Memory B cell (primary cell): Measurements from ENCODE around the gene PRPF8.

Experiments
- ATAC-seq: fragments of 150-1000 bp; cut with Tn5 transposase; 2 replicates; pipeline ENCODE4 v1.10.0; 2021; ENCODE audit warnings: low read depth, mild to moderate bottlenecking, moderate library complexity
- DNase-seq, 2 donors: peaks; one replicate each; pipeline ENCODE4 v3.0.0; 2022; ENCODE audit warnings: low spot score in 2 of 2
- H3K27ac Mint-ChIP-seq: one replicate; pipeline ENCODE4 v1.8.0; 2022; ENCODE audit warnings: mild to moderate bottlenecking, moderate library complexity, mixed read lengths
- H3K27me3 Mint-ChIP-seq: one replicate; pipeline ENCODE4 v1.8.0; 2022; ENCODE audit warnings: mixed read lengths
- H3K36me3 Mint-ChIP-seq: one replicate; pipeline ENCODE4 v1.8.0; 2022; ENCODE audit warnings: mild to moderate bottlenecking, mixed read lengths
- H3K4me1 Mint-ChIP-seq: one replicate; pipeline ENCODE4 v1.8.0; 2022; ENCODE audit warnings: mixed read lengths
- H3K4me3 Mint-ChIP-seq: one replicate; pipeline ENCODE4 v1.8.0; 2022; ENCODE audit warnings: mild to moderate bottlenecking, moderate library complexity, mixed read lengths
- H3K9me3 Mint-ChIP-seq: one replicate; pipeline ENCODE4 v1.8.0; 2022; ENCODE audit warnings: mixed read lengths

Gene PRPF8

DNA sequence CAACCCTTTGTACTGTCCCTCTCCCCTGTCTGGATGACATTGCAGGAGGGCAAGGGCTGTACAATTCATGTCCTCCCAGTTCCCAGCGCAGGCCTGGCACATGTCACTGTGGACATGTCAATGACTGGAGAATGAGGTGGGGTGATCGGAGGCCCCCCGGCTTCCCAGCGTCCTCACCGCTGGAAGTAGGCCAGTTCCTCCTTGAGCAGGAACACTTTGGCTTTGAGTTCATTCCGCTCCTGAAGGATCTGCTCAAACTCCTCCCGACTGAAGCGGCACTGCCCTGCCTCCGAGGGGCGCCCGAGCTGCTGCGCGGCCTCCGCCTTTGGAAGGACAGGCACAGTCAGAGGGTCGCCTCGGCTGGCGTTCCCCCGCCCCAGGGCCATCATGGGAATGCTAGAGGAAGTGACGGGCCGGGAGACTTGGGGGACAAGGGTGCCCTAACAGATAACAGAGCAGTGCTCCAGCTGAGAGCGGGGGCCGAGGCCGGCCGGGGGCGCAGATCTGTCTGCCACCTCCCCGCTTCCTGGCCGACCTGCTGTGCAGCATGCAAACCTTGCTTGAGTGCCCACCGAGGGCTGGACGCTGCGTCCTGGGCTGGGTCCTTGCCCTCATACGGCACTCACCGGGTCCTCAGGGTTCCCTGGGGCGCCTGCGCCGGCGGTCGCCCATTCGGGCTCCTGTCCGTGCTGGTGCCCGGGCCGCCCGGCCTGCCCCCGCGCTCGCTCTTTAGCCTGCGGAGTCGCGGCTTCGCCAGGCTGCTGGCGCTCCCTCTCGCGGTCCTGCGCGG, 36.3 kb downstream of the PRPF8 start:
- ATAC-seq (peak; percentile 1), DNase-seq (no peak)
- peaks cover 28% of the 10 kb centered on the region for H3K4me1 Mint-ChIP-seq
- peak overlapping the region; percentile 80 for H3K4me3 Mint-ChIP-seq
- peak overlapping the region; percentile 20 for H3K27ac Mint-ChIP-seq
- no peaks in the 10 kb centered on the region for H3K27me3 Mint-ChIP-seq
- H3K36me3 Mint-ChIP-seq: peaks cover 10% of the 10 kb centered on the region
- no peaks in the 10 kb centered on the region for H3K9me3 Mint-ChIP-seq

DNA sequence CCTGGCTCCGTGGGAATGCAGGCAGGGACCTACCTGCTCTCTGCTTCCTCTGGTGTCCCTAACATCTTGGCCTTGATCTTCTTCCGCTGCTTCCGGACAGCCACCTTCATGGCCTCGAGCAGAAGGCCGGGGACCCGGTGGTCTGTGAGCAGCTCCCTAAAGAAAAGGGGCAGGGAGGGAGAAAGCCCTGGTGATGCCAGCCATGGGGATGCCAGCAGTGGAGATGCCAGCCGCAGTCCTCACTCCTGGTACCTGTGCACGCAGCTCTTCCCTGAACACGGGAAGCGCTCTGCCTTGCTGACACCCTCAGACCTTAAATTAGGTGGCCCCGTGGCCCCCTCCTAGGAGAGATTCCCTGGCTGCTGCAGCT, 36.9 kb downstream of the PRPF8 start:
- H3K4me1 Mint-ChIP-seq: peaks cover 28% of the 10 kb centered on the region
- H3K27ac Mint-ChIP-seq: no peak overlapping the region
- peak overlapping the region; percentile 80 for H3K4me3 Mint-ChIP-seq
- peaks cover 5% of the 10 kb centered on the region for H3K36me3 Mint-ChIP-seq
- ATAC-seq: no peak
- H3K27me3 Mint-ChIP-seq: no peaks in the 10 kb centered on the region
- H3K9me3 Mint-ChIP-seq: no peaks in the 10 kb centered on the region
- DNase-seq: no peak

DNA sequence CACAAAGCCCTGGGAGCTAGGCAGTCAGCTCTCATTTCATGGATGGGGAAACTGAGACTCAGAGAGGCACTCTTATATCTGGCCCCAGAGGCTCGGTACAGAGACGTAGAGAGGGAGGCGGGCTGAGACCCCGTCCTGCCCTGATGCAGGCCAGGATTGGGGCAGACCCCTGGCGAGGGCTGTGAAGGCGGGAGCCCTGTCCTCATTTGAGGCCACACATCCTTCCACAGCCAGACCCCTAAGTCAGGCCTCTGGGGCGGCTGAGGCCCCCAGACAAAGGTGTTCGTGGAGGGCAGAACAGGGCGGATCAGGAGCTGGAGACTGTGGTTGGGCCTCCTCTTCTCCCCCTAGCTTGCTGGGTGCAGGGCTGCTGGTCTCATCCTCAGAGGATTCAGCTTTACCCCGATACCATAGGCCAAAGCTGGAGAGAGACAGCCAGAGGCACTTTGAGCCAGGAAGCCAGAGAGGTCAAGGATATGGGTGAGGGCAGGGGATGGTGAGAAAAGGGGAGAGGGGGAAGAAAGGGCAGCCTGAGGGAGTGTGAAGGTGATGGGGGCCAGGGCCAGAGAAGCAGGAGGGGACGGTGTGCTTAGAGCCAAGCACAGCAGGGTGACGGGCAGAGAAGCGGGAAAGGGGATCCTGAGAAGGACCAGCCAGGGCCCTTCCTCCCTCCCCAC, 38.3 kb downstream of the PRPF8 start:
- DNase-seq (no peak), ATAC-seq (no peak)
- Mint-ChIP-seq H3K27ac (peak overlapping the region; percentile 69), H3K36me3 (peaks cover 2% of the 10 kb centered on the region), H3K27me3 (no peaks in the 10 kb centered on the region), H3K4me1 (peaks cover 28% of the 10 kb centered on the region), H3K9me3 (no peaks in the 10 kb centered on the region), H3K4me3 (no peak overlapping the region)

DNA sequence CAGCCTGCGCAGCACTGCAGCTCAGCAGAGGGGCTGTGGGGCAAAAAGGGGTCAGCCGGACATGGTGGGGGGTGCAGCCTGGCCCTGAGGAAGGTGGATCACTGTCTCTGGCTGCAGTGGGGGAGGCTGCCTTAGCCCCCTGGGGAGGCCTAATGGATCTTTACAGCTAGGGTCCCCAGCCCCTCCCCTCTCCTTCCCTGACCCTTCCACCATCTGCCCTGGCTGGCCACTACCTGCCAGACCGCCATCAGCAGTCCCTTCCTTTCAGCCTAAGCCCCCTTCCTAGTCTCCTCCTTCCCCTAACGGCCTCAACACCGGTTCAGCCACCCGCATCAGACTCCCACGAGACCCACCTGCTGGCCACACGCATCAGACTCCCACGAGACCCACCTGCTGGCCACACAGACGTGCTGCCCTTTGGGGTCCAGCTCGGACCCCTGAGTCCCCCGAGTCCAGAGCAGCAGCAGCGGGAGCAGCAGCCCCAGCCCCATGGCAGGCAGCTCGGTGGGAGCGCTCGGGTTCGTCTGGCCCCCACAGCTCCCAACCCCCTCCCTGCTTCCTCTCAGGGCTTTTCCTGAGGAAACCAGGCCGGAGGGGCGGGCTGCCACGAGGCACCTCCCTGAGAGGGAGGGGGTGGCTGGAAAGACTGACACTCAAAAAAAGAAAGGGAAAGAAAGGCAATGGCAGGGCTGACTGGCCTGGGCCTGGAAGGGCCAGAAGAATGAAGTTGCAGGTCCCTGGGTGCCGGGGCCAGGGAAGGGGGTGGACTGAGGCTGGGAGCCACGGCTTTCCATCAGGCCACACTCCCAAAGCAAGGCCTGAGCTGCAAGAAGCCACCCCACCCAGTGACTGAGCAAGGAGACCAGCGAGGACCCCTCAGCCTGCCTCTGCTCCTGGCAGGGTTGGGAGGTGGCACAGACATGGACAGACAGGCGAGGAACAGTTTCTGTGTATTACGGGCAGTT, 39.2 kb downstream of the PRPF8 start, which contains the start of gene SCARF1:
Gene SCARF1, minus strand, starts transcription at position 526 of the 965 bp plus-strand sequence. Its CDS starts 35 bp downstream, at position 491.
- ATAC-seq: no peak
- Mint-ChIP-seq H3K27ac (peak within 1 kb of the TSS; percentile 69), H3K27me3 (no peaks in the 10 kb centered on the region)

DNA sequence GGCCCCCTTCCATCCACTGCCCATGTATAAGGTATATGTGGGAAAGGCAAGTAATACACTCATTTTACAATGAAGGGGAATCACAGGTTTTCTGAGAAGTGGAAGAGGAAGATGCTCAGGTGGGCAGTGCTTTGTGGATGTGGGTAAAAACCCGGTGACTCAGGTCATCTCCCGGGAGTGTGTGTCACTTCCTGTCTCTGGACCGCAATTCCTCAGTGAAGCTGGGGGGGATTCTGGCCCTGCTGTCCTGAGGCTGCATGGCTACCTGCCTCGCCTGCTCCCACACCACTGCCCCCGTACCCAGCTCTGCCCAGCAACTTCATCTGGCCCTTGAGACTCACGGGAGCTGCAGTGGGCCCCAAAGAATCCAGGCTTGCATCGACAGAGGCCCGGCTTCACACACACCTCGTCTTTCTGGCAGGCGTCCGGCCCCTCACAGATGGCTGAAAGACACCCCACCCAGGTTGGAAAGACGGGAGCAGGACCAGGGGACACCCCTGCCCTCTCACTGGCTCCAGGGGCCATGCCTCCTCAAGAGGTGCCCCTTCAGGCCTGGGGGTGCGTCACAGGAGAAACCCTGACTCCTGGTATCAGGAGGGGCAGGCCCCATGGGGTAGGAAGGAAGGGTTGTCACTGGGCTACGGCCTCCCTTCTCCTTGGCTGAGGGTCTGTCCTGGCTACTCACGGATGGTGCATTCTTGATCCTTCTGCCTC, 40.0 kb downstream of the PRPF8 start:
- H3K36me3 Mint-ChIP-seq: no peaks in the 10 kb centered on the region
- H3K27ac Mint-ChIP-seq: peak overlapping the region; percentile 69
- ATAC-seq: peak; percentile 34
- DNase-seq: peak in 1 of 2 donors; percentile 53
- no peaks in the 10 kb centered on the region for H3K9me3 Mint-ChIP-seq
- H3K27me3 Mint-ChIP-seq: no peaks in the 10 kb centered on the region
- peaks cover 25% of the 10 kb centered on the region for H3K4me1 Mint-ChIP-seq
- H3K4me3 Mint-ChIP-seq: peak overlapping the region; percentile 84

More for the DNA sequence above, 39.2 kb downstream of the PRPF8 start, which contains the start of gene SCARF1:
- H3K9me3 Mint-ChIP-seq: no peaks in the 10 kb centered on the region
- no peak for DNase-seq
- H3K36me3 Mint-ChIP-seq: no peaks in the 10 kb centered on the region
- peak within 1 kb of the TSS; percentile 84 for H3K4me3 Mint-ChIP-seq
- peaks cover 25% of the 10 kb centered on the region for H3K4me1 Mint-ChIP-seq

DNA sequence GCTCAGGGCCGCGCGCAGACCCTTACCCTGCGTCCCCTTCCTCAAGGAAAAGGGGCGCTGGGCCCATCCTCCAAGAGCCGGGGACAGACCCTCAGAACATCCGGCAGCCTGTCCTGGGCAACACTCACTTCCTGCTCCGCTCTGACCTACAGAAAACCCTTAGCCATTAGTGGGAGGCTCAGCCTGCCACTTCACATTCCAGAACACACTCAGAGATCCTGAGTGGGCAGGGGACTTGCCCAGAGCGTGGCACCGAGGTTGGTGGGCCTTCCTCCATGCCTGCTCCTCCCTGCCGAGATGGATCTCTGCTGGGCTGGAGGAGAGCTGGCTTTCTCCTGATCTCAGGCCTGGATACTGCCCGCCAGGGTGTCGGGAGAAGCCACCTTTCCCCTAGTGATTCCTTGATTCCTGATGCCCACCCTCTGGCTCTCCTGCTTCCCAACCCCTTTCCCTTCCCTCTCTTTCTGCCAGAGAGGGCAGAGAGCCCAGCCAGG, 40.6 kb downstream of the PRPF8 start:
- ATAC-seq (no peak), DNase-seq (no peak)
- Mint-ChIP-seq H3K27me3 (no peaks in the 10 kb centered on the region), H3K4me3 (peak overlapping the region; percentile 84), H3K27ac (peak overlapping the region; percentile 69), H3K9me3 (no peaks in the 10 kb centered on the region), H3K4me1 (peaks cover 27% of the 10 kb centered on the region), H3K36me3 (no peaks in the 10 kb centered on the region)

DNA sequence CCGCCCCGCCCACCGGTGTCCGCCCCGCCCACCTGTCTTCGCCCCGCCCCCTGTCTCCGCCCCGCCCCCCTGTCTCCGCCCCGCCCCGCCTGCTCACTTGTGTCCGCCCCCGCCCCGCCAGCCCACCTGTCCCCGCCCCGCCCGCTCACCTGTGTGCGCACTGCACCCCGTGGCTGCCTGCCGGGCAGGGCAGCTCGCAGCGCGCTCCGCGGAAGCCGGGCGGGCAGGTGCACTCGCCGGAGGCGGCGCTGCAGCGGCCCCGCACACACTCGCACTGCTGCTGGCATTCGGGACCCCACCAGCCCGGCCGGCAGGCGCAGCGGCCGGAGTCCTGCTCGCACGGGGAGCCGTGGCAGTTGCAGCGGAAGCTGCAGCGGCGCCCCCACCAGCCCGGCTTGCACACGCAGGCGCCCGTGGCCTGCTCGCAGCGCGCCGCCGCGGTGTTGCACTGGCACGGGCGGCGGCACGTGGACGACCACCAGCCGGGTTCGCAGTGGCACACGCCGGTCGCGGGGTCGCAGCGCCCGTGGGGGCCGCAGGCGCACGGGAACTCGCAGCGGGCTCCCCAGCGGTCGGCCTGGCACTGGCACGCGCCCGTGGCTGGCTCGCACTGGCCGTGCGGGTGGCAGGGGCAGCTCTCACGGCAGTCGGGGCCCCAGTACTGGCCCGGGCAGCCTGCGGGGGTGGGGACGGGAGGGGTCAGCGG, 41.2 kb downstream of the PRPF8 start:
- ATAC-seq: peak; percentile 51

DNA sequence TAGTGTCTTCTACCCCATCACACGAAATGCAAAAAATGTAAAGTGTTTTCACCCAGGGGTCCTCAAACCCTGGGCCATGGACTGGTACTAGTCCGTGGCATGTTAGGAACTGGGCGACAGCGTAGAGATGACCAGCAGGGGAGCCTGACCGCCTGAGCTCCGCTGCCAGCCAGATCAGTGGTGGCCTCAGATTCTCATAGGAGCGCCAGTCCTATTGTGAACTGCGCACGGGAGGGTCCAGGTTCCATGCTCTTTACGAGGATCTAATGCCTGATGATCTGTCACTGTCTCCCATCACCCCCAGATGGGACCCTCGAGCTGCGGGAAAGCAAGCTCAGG, 43.6 kb downstream of the PRPF8 start:
- no peaks in the 10 kb centered on the region for H3K36me3 Mint-ChIP-seq

More for the DNA sequence above, 41.2 kb downstream of the PRPF8 start:
- Mint-ChIP-seq H3K4me3 (no peak overlapping the region), H3K4me1 (peaks cover 27% of the 10 kb centered on the region), H3K27me3 (no peaks in the 10 kb centered on the region), H3K9me3 (no peaks in the 10 kb centered on the region), H3K36me3 (no peaks in the 10 kb centered on the region), H3K27ac (no peak overlapping the region)
- DNase-seq: peak; percentile 60 to 65

DNA sequence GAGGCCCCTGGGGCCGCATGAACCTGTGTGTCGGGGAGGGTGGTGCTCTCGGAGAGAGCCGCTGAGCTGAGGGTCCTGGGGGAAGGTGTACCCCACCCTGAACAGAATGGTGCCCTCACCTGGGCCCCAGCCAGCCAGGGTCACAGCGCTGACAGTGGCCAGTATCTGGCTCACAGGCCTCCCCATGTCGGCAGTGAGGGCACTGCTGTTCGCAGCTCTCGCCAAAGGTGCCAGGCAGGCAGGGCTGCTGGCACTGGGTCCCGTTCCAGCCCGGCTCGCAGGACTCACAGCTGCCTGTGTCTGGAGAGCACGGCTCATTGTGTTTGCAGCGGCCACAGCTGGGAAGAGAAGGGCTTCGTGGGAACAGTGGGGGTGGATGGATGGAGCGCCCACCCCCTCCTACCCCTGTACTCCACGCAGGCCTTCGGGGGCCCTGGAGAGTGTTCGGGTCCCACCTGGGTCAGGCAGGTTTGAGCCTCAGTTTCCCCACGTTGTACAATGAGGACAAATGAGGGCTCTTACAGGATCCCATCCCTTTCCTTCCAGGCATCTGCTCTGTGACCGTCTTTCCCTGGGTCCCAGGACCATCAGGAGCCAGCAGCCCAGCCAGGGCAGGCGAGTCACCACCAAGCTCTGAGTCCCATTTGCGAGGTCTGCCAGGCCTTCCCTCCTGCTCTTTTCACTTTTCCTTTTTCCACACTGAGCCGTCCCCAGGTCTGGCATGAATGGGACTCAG, 44.2 kb downstream of the PRPF8 start:
- ATAC-seq (no peak), DNase-seq (no peak)
- no peak overlapping the region for H3K27ac Mint-ChIP-seq
- H3K4me3 Mint-ChIP-seq: no peak overlapping the region
- H3K36me3 Mint-ChIP-seq: no peaks in the 10 kb centered on the region
- peaks cover 17% of the 10 kb centered on the region for H3K4me1 Mint-ChIP-seq
- H3K27me3 Mint-ChIP-seq: no peaks in the 10 kb centered on the region
- H3K9me3 Mint-ChIP-seq: no peaks in the 10 kb centered on the region

More for the DNA sequence above, 43.6 kb downstream of the PRPF8 start:
- Mint-ChIP-seq H3K9me3 (no peaks in the 10 kb centered on the region), H3K4me1 (peaks cover 17% of the 10 kb centered on the region), H3K4me3 (no peak overlapping the region), H3K27me3 (no peaks in the 10 kb centered on the region), H3K27ac (no peak overlapping the region)
- ATAC-seq (no peak), DNase-seq (no peak)

DNA sequence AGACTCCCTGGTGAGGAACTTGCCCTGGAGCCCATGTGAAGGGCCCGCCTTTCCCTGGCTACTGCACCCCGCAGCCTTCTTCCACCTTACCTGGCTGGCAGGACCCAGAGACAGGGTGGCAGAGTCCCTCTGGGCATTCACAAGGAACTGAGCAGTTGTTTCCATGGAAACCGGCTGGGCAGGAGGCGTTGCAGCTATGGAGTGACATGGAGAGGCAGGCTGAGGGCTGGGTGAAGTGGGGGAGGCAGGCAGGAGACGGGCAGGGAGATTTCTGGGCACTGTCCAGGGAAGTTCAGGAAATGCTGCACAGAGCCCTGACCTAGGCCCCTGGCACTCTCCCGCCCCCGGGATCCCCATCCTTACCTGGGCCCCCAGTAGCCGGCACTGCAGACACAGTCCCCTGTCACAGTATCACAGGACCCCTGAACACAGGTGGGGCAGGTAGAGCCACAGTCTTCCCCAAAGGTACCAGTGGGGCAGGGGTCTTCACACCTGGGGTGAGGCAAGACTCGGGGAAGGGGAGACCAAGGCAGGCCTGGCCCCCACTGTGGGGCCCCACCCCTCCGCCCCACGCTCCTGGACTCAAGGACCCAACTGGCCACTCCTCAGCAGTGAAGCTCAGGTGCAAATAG, 45.0 kb downstream of the PRPF8 start:
- DNase-seq: no peak
- Mint-ChIP-seq H3K36me3 (no peaks in the 10 kb centered on the region), H3K4me3 (no peak overlapping the region), H3K9me3 (no peaks in the 10 kb centered on the region), H3K4me1 (peaks cover 9% of the 10 kb centered on the region), H3K27me3 (no peaks in the 10 kb centered on the region), H3K27ac (peak overlapping the region; percentile 87)
- ATAC-seq: no peak

DNA sequence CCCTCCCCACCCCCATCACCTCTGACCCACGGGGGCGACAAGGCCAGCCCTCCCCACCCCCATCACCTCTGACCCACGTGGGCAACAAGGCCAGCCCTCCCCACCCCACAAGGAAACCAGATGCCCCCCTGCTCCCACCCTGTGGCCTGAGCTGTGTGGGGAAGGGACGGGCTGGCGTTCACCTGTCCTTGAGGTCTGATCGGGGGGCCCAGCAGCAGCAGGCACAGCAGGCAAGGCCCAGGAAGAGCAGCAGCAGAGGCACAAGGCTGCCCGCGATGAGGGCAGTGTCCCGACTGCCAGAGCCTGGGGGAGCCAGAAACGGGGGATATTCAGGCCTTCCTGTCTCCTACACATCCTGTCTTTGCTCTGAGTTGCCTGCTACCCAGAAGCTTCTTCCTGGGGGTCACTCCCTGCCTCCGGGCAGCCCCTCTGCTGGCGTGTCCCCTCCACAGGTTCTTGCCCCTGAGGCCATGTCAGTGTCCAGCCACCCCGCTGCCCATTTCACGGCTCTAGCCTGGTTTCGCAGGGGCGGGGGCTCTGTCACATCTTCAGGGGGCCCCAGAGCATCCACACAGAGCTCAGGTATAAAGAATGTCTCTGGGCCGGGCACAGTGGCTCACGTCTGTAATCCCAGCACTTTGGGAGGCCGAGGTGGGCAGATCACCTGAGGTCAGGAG, 45.9 kb downstream of the PRPF8 start:
- Mint-ChIP-seq H3K27ac (peak overlapping the region; percentile 87), H3K4me1 (peaks cover 2% of the 10 kb centered on the region), H3K27me3 (no peaks in the 10 kb centered on the region), H3K4me3 (no peak overlapping the region), H3K9me3 (no peaks in the 10 kb centered on the region), H3K36me3 (no peaks in the 10 kb centered on the region)
- ATAC-seq (no peak), DNase-seq (no peak)
